Glomerular visceral epithelial cell (primary cell): ENCODE data around the gene FHIP1B.

ENCODE experiments used
- DNase-seq: peaks from one replicate; pipeline ENCODE4 v3.0.0-alpha.2; 2016; ENCODE audit errors: extremely low spot score

FHIP1B gene

GRCh38 chr11:6201481-6201880, 33.0 kb downstream of the FHIP1B start:
- DNase-seq = no peak

DNA sequence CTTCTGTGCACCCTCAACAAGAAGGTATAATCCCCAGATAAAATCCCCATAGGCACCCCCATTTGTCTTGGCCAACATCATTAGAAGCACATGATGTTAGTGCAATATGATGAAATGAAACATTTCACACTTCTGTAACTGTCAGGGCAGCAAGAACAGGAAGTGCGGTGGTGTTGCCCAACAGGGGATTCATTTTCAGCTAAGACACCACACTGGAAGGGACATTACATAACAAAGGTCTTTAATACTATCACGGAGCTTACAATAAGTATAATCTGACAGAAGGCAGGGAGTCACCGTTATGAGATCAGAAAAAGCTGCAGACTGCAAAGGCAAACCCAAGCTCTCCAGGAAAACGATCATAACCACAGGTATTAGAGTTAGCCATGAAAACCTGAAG, 33.5 kb downstream of the FHIP1B start:
- DNase-seq = no peak

DNA sequence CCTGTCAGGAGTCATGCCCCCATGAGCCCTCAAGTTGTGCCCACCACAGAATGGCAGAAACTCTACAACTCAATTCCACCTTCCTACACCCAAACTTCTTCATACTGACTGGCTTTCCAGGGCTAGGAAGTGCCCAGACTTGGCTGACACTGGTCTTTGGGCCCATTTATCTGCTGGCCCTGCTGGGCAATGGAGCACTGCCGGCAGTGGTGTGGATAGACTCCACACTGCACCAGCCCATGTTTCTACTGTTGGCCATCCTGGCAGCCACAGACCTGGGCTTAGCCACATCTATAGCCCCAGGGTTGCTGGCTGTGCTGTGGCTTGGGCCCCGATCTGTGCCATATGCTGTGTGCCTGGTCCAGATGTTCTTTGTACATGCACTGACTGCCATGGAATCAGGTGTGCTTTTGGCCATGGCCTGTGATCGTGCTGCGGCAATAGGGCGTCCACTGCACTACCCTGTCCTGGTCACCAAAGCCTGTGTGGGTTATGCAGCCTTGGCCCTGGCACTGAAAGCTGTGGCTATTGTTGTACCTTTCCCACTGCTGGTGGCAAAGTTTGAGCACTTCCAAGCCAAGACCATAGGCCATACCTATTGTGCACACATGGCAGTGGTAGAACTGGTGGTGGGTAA, 35.1 kb downstream of the FHIP1B start, which contains the start of gene OR52W1:
OR52W1 (plus strand) TSS at position 51 of the 637 bp plus-strand sequence; CDS start at position 51, 0 bp downstream.
- no peak for DNase-seq

DNA sequence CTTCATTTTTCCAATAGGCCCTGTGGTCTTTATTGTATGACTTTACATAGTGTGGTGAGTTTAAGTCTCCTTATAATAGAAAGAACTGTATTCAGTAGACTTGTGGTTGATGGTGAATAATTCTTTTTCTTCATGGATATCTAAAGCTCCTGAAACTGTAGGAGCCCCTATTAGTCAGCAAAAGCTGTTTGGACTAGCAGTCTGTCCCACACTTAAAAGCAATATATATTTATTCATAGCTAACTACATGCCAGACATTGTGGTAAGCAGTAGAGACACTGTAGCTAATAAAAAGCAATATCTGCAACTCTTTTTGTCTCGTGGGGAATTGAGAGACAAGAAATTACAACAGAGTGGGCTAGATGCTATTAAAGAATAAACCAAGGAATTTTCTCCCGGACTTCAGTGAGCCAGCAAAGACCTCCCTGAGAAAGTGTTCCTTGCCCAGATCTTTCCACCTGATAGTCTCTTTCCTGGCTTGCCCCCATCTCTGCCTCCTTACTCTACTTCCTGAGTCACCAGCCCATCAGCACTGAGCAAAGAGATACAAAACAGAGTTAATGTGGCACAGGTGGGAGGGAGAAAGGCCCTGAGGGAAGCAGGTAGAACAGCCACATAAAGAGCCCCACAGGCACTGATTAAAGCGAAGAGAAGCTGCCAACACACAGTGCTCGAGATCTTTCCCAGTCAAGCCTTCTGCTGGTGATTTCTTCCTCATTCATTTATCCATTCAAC, 36.8 kb downstream of the FHIP1B start:
- DNase-seq = no peak

- no peak for DNase-seq
Observed at GRCh38 chr11:6196396-6196795, 38.0 kb downstream of the FHIP1B start.

- no peak for DNase-seq
Observed at GRCh38 chr11:6194065-6194581, 40.3 kb downstream of the FHIP1B start.

- no peak for DNase-seq
Observed at GRCh38 chr11:6191742-6192141, 42.7 kb downstream of the FHIP1B start.

DNA sequence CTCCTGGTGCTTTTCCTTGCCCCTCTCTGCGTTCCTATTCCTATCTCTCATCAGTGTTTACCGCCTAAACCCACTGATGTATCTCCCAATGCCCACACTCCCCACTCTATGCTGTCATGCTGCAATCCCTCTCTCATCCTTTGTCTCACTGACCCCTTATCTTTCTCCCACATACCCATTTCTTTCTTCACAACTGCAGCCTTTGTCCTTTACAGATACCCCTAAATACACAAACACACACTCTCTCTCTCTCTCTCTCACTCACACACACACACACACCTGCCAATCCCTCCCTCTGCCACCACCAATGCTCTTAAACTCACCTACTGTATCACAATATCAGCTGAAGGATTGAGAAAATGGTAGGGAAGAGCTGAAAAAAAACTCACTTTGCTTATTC, 59.0 kb downstream of the FHIP1B start:
- no peak for DNase-seq

- no peak for DNase-seq
Observed at GRCh38 chr11:6170226-6170625, 64.2 kb downstream of the FHIP1B start, which contains the start of gene OR52B2. TSS of gene OR52B2 (minus strand) at chr11:6170326. CDS start at chr11:6170326, 0 bp downstream.
